Adrenal gland (tissue), 5 donors: ENCODE measurements around the gene TAPT1.

ENCODE experiments used
- CTCF ChIP-seq, 6 experiments: fragments of 450-650 bp in 4 of 6; fragments of 200-600 bp in 2 of 6; sonication (generic) in 1 of 6; IDR thresholded peaks; 1 replicate in 5 of 6; 2 replicates in 1 of 6; pipeline versions ENCODE4 v1.5.1 to v1.8.0; 2016 to 2021; ENCODE audit warnings: antibody characterized with exemption in 6 of 6, mild to moderate bottlenecking in 2 of 6, moderate library complexity in 1 of 6
- POLR2A ChIP-seq, 2 donors: fragments of 450-650 bp; IDR thresholded peaks; one replicate each; pipeline ENCODE4 v1.6.1; 2017; ENCODE audit warnings: antibody characterized with exemption in 2 of 2, mild to moderate bottlenecking in 2 of 2, moderate library complexity in 1 of 2
- donor health status: DM: no; HTN: no; CAD: no.

- TF ChIP-seq CTCF (IDR thresholded peaks at IDR 0.05) (no peak), POLR2A (IDR thresholded peaks at IDR 0.05) (no peak)
Measured at GRCh38 chr4:16248605-16249004, 22.3 kb upstream of the TAPT1 start.
